NCI-H2227 (cell line): ENCODE results near the gene TEX48.

Experiments used
- DNase-seq: peaks from one replicate; lab custom pipeline; 2025; ENCODE audit not compliant: unreplicated experiment; lab: John Stamatoyannopoulos, UW

Gene TEX48

GRCh38 chr9:114624677-114625076, 57.3 kb downstream of the TEX48 start:
- no peak for DNase-seq

GRCh38 chr9:114621975-114622609, 59.9 kb downstream of the TEX48 start:
- DNase-seq = no peak

GRCh38 chr9:114621561-114621960, 60.4 kb downstream of the TEX48 start:
- no peak for DNase-seq

GRCh38 chr9:114619191-114619761, 62.7 kb downstream of the TEX48 start:
- no peak for DNase-seq

GRCh38 chr9:114616684-114617520, 65.1 kb downstream of the TEX48 start:
- DNase-seq = no peak
